ENCODE data around the gene THBS1. TPM values are rescaled to one million over a fixed set of nuclear protein-coding genes. Genes with fewer than 3 reads are reported as not detected.

THBS1 gene
- total RNA-seq, 2 donors from 2014 or later = 13.9 to 16.5 TPM

GRCh38 chr15:39548561-39548960, 32.3 kb upstream of the THBS1 start:
- Histone ChIP-seq H3K4me1 (ENCODE audit: control insufficient read depth, insufficient read depth, low read length) (no peaks in the 10 kb centered on the region), H3K9me3 (ENCODE audit: control insufficient read depth, low read length) (peaks cover 13% of the 10 kb centered on the region), H3K36me3 (ENCODE audit: control insufficient read depth, insufficient read depth, low read length) (no peaks in the 10 kb centered on the region), H3K27ac (ENCODE audit: low read depth, low read length) (no peak overlapping the region), H3K9ac (ENCODE audit: extremely low read depth, low read length, poor library complexity, severe bottlenecking) (no peak overlapping the region), H3K27me3 (ENCODE audit: control insufficient read depth, insufficient read depth, low read length, poor library complexity, severe bottlenecking) (no peaks in the 10 kb centered on the region), H3K4me3 (ENCODE audit: low read length) (no peak overlapping the region)
- no peaks in the 10 kb centered on the region for H3K4me1 Mint-ChIP-seq
- H3K9me3 Mint-ChIP-seq = peaks cover 9% of the 10 kb centered on the region
- no peaks in the 10 kb centered on the region for H3K27me3 Mint-ChIP-seq (ENCODE audit: insufficient read depth)
- no peak overlapping the region for H3K4me3 Mint-ChIP-seq
- H3K27ac Mint-ChIP-seq = no peak overlapping the region
- no peak for TF ChIP-seq CTCF (conservative IDR thresholded peaks at IDR 0.05)
- WGBS, 2 experiments (ENCODE audit: insufficient coverage in 1 of 2, insufficient read length in 1 of 2) = 94 to 95% methylated on average over 3 to 4 of the region's 4 CpGs
- no peak for DNase-seq
- no peaks in the 10 kb centered on the region for H3K36me3 Mint-ChIP-seq (ENCODE audit: low read depth)

- Mint-ChIP-seq H3K36me3 (ENCODE audit: low read depth) (no peaks in the 10 kb centered on the region), H3K4me3 (no peak overlapping the region), H3K27me3 (ENCODE audit: insufficient read depth) (no peaks in the 10 kb centered on the region), H3K27ac (no peak overlapping the region), H3K4me1 (peaks cover 4% of the 10 kb centered on the region), H3K9me3 (peaks cover 5% of the 10 kb centered on the region)
- no peak for DNase-seq
- no peaks in the 10 kb centered on the region for H3K4me1 ChIP-seq (ENCODE audit: control insufficient read depth, insufficient read depth, low read length)
- TF ChIP-seq CTCF (conservative IDR thresholded peaks at IDR 0.05) = no peak
- H3K9ac ChIP-seq (ENCODE audit: extremely low read depth, low read length, poor library complexity, severe bottlenecking) = no peak overlapping the region
- WGBS, 2 experiments (ENCODE audit: insufficient coverage in 1 of 2, insufficient read length in 1 of 2) = 89 to 91% methylated on average over 4 of the region's 4 CpGs
- no peak overlapping the region for H3K4me3 ChIP-seq (ENCODE audit: low read length)
- peaks cover 9% of the 10 kb centered on the region for H3K9me3 ChIP-seq (ENCODE audit: control insufficient read depth, low read length)
- no peaks in the 10 kb centered on the region for H3K27me3 ChIP-seq (ENCODE audit: control insufficient read depth, insufficient read depth, low read length, poor library complexity, severe bottlenecking)
- no peak overlapping the region for H3K27ac ChIP-seq (ENCODE audit: low read depth, low read length)
- H3K36me3 ChIP-seq (ENCODE audit: control insufficient read depth, insufficient read depth, low read length) = no peaks in the 10 kb centered on the region
Measured at GRCh38 chr15:39549912-39550311, 31.0 kb upstream of the THBS1 start.

GRCh38 chr15:39551476-39551875, 29.4 kb upstream of the THBS1 start:
- TF ChIP-seq CTCF (conservative IDR thresholded peaks at IDR 0.05) = no peak
- Mint-ChIP-seq H3K4me1 (peaks cover 4% of the 10 kb centered on the region), H3K9me3 (no peaks in the 10 kb centered on the region), H3K4me3 (no peak overlapping the region), H3K36me3 (ENCODE audit: low read depth) (no peaks in the 10 kb centered on the region), H3K27me3 (ENCODE audit: insufficient read depth) (peaks cover 1% of the 10 kb centered on the region), H3K27ac (no peak overlapping the region)
- H3K4me1 ChIP-seq (ENCODE audit: control insufficient read depth, insufficient read depth, low read length) = no peaks in the 10 kb centered on the region
- H3K36me3 ChIP-seq (ENCODE audit: control insufficient read depth, insufficient read depth, low read length) = no peaks in the 10 kb centered on the region
- H3K27ac ChIP-seq (ENCODE audit: low read depth, low read length) = no peak overlapping the region
- no peaks in the 10 kb centered on the region for H3K27me3 ChIP-seq (ENCODE audit: control insufficient read depth, insufficient read depth, low read length, poor library complexity, severe bottlenecking)
- no peak overlapping the region for H3K9ac ChIP-seq (ENCODE audit: extremely low read depth, low read length, poor library complexity, severe bottlenecking)
- 80 to 95% methylated on average over 1 of the region's 2 CpGs for WGBS, 2 experiments (ENCODE audit: insufficient coverage in 1 of 2, insufficient read length in 1 of 2)
- DNase-seq = no peak
- no peaks in the 10 kb centered on the region for H3K9me3 ChIP-seq (ENCODE audit: control insufficient read depth, low read length)
- H3K4me3 ChIP-seq (ENCODE audit: low read length) = no peak overlapping the region
